NCI-H1694 (cell line): ENCODE measurements around the gene FGF18.
A peak's percentile ranks its signal among the peaks of the same experiment; 100 is the strongest.
"Not testable (repeated sequence)": the region's sequence is repeated elsewhere in the genome, so short reads cannot be mapped to it uniquely, and the experiment has no call there.

Experiments
- DNase-seq: peaks from one replicate; lab custom pipeline; 2025; lab: John Stamatoyannopoulos, UW

FGF18 gene, protein sequence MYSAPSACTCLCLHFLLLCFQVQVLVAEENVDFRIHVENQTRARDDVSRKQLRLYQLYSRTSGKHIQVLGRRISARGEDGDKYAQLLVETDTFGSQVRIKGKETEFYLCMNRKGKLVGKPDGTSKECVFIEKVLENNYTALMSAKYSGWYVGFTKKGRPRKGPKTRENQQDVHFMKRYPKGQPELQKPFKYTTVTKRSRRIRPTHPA

DNA sequence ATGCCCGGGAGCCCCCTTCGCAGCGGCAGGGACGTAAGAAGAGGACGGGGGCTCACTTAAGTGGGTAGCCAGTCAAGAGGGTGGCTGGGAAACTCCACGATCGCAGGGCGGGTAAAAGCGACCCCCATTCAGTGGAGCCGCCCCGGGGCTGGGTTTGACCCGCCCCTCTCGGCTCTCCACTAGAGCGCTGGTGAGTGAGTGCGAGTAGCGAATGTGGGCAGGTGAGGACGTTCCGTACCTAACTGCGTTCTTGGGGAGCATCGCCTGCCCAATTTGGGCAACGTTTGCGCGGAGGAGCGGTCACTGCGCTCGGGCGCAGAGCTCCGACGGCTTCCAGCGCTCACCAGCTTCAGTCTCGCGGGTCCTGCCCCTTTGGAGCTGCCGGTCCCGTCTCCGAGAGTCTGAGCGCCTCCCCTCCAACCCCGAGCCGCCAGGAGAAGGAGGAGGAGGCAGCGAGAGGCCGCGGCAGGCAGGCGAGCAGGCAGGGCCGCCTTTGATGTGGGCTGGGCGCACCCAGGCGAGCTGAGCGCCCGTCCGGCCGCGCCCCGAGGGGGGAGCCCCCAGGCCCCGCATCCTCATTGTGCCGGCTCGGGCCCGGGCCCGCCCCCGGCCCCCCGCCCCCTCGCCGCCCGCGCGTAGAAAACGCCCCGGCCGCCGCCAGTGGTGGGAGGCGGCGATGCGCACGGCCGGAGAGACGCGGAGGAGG is at the start of gene FGF18:
FGF18 (plus strand) TSS at position 666 of the 706 bp plus-strand sequence. CDS start 553 bp downstream, outside the sequence.
- DNase-seq: no peak

DNA sequence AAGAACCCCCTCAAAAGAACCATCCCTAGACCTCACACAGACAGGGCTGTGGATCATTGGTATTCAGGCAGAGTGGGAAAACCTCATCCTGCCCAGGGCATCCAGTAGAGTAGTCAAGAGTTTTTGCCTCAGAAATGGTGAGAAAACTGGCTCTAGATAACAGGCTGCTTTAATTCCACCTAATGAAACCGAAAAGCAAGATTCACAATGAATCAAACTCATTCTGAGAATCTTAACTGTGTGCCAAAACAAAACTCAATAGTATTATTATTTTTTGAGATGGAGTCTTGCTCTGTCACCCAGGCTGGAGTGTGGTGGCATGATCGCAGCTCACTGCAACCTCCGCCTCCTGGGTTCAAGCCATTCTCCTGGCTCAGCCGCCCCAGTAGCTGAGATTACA is 49.5 kb upstream of the FGF18 start:
- no peak for DNase-seq

DNA sequence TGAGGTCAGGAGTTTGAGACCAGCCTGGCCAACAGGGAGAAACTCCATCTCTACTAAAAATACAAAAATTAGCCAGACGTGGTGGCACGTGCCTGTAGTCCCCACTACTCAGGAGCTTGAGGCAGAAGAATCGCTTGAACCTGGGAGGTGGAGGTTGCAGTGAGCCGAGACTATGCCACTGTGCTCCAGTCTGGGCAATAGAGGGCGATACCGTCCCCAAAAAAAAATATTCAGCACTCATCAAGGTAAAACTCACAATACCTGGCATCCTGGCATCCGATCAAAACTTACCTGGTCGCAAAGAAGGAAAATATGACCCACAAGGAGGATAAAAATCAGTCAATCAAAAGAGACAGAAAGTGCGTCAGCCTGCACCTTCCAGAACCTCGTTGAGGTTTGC is 48.6 kb upstream of the FGF18 start:
- not testable (repeated sequence) for DNase-seq

DNA sequence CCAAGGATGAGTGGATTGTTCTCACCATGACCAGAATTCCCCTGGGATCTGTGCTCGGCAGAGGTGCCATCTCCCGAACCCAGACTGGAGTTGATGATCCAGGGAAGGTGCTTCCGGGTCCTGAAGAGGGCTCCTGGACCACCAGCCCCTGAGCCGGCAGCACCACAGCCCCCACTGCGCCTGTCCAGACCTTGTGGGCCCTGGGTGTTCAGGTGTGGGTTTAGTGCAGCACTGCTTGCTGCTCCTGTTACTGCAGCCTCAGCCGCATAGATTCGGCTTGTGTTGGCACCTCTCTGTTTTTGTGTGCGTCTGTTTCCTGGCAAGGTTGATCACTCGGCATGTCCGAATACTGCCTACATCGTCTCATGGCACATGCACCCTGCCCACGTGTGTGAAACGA is 48.1 kb upstream of the FGF18 start:
- DNase-seq: no peak

DNA sequence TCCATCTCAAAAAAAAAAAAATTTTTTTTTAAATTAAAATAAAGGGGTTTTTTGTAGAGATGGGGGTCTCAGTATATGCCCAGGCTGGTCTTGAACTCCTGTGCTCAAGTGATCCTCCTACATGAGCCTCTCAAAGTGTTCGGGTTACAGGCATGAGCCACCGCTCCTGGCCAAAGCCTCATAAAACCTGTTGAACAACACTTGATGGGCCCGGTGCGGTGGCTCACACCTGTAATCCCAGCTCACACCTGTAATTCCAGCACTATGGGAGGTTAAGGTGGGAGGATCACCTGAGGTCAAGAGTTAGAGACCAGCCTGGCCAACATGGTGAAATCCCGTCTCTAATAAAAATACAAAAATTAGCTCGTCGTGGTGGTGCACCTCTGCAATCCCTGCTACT is 39.5 kb upstream of the FGF18 start:
- DNase-seq: no peak

DNA sequence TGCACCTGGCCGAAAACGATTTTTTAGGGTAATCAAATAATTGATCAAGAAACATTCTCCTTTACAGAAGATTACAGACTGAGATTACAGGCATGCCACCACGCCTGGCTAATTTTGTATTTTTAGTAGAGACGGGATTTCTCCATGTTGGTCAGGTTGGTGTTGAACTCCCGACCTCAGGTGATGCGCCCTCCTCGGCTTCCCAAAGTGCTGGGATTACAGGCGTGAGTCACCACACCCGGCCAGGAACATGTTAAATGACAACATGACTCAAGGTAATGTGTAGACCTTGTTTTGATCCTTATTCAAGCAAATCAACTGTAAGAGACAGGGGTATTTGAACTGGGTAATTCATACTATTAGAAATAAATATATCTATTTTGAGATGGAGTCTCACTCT is 35.0 kb upstream of the FGF18 start:
- DNase-seq: not testable (repeated sequence)

DNA sequence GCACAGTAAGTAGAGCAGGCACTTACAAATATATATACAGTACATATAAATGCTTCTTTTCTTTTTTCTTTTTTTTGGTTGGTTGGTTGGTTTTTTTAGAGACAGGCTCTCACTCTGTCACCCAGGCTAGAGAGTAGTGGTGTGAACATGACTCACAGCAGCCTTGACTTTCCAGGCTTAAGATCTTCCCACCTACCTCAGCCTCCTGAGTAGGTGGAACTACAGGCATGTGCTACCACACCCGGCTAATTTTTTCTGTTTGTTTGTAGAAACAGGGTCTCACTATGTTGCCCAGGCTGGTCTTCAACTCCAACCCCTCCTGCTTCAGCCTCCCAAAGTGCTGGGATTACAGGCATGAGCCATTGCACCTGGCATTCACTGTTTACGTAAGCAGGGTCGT is 34.4 kb upstream of the FGF18 start:
- DNase-seq: not testable (repeated sequence)

DNA sequence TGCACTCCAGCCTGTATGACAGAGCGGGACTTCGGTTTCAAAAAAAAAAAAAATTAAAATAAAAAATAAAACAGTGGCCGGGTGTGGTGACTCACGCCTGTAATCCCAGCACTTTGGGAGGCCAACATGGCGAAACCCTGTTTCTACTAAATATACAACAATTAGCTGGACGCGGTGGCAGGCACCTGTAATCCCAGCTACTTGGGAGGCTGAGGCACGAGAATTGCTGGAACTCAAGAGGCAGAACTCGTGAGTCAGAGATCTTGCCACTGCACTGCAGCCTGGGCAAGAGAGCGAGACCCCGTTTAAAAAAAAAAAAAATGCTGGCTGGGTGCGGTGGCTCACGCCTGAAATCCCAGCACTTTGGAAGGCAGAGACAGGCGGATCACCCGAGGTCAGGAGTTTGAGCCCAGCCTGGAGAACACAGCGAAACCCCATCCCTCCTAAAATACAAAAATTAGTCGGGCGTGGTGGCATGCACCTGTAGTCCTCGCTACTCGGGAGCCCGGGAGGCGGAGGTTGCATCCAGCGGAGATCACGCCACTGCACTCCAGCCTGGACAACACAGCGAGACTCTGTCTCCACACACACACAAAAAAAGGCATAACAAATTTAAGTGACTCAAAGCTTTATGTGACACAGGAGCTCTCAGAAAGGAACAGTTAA is 33.3 kb upstream of the FGF18 start:
- no peak for DNase-seq

DNA sequence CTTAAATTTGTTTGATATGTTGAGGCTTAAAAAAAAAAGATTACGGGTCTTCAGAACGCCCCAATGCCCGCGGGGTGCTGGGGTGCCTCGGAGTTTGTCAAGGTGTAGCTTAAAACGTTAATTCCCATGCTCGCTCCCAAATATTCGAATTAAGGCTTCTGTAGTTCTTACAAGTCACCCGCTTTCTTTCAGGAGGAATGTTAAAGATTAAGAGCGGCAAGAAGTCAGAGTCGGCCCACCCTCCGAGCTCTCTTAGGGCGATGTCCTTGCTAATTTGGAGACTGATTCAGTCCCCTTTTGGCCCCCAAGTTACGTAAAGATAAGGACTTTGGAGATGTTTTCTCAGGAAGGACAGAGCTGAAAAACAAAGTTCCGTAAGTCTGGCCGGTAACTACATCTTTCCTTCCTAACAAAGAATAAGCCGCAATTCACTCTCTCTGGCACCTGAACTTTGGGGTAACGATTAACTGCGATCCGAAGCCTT is 32.5 kb upstream of the FGF18 start:
- DNase-seq: no peak

DNA sequence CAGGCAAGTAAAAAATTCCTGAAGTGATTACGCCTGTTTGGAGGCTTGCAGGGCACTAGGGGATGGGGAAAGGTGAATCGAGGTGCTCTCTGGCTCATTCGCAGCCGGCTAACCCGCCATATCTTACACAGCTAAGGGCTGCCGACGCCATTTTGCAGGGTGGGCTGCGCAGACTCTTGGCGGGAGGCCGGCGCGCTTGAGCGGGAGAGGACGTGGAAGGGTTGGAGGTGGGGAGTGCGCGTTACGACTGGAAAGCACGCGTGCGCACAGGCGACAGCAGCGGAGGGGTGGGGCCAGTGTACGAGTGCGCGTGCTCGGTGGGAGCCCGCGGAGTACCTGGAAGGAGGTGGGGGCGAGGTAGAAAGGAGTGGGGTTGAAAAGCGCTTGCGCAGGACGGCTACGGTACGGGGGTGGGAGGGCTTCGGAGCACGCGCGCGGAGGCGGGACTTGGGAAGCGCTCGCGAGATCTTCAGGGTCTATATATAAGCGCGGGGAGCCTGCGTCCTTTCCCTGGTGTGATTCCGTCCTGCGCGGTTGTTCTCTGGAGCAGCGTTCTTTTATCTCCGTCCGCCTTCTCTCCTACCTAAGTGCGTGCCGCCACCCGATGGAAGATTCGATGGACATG is 32.0 kb upstream of the FGF18 start, which contains the start of gene NPM1:
NPM1 (plus strand) TSS at position 505 of the 625 bp plus-strand sequence; CDS start at position 605, 100 bp downstream.
- peak; percentile 96 for DNase-seq

DNA sequence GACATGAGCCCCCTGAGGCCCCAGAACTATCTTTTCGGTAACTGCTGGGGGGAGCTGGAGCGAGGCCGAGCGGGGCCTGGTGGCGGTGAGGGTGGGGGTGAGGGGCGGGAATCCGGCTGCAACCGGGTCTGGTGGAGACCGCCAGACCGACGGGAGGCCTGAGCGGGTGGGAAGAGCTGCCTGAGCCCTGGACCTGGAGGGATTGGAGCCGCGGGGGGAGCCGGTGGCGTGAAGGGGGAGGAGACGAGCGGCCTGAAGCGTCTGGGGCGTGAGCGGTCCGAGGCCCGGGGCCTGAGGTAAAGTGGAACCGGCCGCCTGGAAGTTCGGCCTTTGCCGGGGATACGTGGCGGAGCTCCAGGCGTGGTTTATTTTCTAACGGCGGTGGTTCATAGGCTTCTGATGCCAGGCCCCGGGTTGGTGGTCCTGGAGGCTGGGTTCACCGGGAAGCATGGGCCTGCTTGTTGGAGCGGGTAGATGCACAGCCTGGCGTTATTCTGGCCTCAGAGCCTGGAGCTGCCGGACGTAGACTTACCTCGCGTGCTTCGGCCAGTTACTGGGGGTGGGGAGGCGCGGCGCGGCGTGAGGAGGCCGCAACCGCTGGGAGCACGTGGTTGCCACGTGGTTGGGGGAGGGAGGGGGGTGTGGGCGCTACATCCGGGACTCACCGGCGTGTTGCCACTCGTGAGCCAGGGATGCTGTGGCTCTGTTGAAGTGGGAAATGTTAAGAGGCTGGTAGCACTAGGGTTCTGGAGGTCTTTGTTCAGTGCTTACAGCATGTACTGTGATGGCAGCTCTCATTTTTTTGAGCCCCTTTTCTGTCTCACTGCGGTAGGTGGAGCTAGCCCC is 31.3 kb upstream of the FGF18 start:
- peak; percentile 31 for DNase-seq

DNA sequence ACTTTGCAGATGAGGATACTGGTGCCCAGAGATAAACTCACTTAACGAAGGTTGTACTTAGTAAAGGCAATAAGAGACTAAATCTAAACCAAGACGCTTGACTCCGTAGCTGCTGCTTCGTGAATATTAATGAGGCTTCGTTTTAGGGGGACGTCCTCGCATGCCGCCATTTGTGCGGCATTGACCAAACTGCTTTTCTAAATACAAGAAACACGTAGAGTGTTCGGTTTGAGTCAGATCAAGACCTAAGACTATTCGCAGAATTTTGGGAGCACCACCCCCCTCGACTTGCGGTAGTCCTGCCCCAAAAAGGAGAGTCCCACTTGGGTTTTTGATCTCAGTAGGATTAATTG is 30.7 kb upstream of the FGF18 start:
- DNase-seq: no peak

DNA sequence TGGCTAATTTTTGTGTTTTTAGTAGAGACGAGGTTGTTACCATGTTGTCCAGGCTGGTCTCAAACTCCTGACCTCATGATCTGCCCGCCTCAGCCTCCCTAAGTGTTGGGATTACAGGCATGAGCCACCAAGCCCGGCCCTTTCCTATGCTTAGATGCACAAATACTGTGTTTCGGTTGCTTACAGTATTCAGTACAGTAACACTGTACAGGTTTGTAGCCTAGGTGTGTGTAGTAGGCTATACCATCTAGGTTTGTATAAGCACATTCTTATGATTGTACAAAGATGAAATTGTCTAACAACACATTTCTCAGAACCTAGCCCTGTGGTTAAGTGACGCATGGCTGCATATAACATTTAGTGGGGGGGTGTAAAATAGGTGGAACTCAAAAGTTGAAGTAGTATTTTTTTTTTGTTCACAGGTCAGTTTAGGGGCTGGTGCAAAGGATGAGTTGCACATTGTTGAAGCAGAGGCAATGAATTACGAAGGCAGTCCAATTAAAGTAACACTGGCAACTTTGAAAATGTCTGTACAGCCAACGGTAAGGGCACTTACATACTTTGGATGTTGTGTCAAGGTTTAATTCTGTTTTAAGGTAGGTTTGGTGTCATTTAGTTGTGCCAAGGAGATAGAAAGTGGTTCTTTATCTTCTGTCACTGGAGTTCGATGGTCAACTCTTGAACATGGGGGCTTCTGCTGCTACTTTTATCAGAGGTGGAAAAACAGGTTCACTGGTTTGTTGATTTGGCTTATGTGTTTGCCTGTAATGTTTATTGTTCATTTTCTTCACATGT is 28.4 kb upstream of the FGF18 start:
- DNase-seq: no peak

DNA sequence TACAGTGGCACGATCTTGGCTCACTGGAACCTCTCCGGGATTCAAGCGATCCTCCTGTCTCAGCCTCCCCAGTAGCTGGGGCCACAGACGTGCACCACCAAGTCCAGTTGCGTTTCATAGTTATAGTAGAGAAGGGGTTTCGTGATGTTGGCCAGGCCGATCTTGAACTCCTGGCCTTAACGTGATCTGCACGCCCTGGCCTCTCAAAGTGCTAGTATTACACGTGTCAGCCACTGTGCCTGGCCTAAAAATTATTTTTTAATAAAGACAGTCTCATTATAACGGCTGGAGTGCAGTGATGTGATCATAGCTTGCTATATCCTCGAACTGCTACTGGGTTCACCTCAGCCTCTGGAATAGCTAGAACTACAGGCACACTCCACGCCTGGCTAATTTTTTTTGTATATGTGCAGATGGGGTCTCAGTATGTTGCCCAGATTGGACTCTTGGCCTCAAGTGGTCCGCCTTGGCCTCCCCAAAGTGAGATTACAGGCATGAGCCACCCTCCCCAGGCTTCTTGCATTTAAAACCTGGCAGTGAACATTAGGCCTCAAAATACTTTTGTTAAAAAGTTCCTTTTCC is 27.4 kb upstream of the FGF18 start:
- no peak for DNase-seq

DNA sequence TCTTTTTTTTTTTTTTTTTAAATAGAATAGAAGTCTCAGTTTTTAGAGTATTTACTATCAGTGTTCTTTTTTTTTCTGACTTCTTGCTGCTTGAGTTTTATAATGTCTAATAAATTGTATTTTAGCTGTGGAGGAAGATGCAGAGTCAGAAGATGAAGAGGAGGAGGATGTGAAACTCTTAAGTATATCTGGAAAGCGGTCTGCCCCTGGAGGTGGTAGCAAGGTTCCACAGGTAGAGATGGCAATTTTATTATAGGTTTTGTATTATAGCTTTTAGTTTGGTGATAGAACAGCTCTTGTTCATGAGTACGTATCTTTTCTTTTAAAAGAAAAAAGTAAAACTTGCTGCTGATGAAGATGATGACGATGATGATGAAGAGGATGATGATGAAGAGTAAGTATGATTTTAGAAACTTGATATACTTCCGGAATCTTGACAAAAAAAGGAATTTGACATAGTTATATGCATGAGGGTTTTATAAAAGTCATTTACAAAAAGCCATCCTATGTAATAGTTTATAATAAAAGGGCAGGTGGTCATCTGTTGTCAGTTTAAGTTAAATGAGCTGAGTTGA is 26.8 kb upstream of the FGF18 start:
- no peak for DNase-seq

DNA sequence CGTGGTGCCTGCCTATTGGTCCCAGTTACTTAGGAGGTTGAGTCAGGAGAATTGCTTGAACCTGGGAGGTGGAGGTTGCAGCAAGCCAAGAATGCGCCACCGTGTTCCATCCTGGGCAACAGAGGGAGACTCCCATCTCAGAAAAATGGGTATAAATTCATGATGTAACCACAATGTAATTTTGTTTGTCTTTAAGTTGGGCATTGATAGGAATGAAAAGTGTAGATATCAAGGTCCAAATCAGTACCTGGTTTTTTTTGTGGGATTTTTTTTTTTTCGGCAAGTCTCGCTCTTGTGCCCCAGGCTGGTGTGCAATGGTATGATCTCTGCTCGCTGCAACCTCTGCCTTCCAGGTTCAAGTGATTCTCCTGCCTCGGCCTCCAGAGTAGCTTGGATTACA is 24.4 kb upstream of the FGF18 start:
- DNase-seq: no peak

DNA sequence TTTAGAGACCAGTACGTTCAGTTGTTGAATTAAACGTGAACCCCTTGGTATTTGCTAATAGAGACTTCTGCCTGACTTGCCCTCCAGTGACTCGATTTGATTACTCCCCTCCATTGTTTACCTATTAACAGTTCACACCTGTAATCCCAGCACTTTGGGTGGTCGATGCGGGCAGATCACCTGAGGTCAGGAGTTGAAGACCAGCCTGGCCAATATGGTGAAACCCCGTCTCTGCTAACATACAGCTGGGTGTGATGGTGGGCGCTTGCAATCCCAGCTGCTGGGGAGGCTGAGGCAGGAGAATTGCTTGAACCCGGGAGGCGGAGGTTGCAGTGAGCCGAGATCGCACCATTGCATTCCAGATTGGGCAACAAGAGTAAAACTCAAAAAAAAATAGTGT is 22.9 kb upstream of the FGF18 start:
- DNase-seq: not testable (repeated sequence)

DNA sequence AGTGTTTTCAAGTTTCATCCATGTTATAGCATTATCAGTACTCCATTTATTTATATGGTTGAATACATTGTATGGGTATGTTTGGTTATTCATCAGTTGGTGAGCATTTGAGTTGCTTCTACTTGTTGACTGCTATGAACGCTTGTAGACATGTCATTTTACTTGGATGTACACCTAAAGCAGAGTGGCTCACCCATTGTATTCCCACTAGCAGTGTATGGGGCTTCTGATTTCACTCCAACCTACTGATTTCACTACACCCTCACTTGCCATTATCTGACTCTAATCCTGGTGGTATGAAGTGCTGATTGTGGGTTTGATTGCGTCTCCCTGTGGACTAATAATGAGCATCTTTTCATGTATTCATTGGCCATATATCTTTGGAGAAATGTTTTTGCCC is 22.3 kb upstream of the FGF18 start:
- no peak for DNase-seq

DNA sequence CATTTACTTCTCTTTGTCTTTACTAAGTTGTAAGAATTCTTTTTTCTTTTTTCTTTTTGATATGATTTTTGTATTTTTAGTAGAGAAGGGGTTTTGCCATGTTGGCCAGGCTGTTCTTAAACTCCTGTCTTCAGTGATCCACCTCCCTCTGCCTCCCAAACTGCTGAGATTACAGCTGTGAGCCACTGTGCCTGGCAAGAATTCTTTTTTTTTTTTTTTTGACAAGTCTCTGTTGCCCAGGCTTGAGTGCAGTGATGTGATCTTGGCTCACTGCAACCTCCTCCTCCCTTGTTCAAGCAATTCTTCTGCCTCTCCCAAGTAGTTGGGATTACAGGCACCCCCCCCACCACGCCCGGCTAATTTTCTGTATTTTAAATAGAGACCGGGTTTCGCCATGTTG is 21.8 kb upstream of the FGF18 start:
- no peak for DNase-seq

DNA sequence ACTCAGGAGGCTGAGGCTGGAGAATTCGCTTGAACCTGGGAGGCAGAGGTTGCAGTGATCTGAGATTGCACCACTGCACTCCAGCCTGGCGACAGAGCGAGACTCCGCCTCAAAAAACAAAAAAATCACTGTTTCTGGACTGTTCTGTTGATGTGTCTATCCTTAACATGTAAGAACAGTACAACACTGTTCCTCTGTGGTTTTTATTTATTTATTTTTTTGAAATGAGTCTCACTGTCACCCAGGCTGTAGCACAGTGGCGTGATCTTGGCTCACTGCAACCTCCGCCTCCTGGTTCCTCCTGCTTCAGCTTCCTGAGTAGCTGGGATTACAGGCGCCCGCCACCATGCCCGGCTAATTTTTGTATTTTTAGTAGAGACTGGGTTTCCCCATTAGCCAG is 20.8 kb upstream of the FGF18 start:
- not testable (repeated sequence) for DNase-seq
